NB4 (cell line): ENCODE data around the gene AMBRA1.

Experiments
- CTCF ChIP-seq: IDR thresholded peaks from one replicate; pipeline ENCODE4 v1.5.1; 2012; ENCODE audit warnings: low read depth, low read length
- MAX ChIP-seq: IDR thresholded peaks from 2 replicates; pipeline ENCODE4 v1.6.1; 2011; ENCODE audit warnings: low read depth, low read length
- MYC ChIP-seq: IDR thresholded peaks from 2 replicates; pipeline ENCODE4 v1.6.1; 2011; ENCODE audit warnings: low read depth, low read length
- POLR2A ChIP-seq: IDR thresholded peaks from 2 replicates; pipeline ENCODE4 v1.6.1; 2011; ENCODE audit warnings: mild to moderate bottlenecking; ENCODE audit not compliant: insufficient read length; ENCODE audit errors: extremely low read depth

DNA sequence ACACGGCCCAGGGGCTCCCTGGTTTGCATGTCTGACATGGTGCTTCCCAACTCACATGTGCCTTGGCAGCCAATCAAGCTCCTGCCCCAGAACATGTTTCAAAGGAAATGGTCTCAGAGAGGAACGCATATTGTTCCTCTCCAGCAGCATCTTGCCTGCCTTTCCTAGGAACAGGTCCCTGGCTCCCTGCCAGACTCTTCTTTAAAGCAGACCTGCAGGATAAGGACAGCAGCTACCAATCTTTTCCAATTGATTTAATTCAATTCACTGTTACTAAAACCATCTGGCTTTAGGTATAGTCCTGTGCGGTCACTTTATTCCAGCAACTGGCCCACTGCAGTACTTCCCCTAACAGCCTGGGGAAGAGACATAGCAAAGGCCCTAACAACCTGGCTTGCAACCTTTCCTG is 79.9 kb downstream of the AMBRA1 start:
- TF ChIP-seq POLR2A (no peak), CTCF (no peak), MAX (no peak), MYC (no peak)
